ENCODE data around the gene LAGE3.

Gene LAGE3

DNA sequence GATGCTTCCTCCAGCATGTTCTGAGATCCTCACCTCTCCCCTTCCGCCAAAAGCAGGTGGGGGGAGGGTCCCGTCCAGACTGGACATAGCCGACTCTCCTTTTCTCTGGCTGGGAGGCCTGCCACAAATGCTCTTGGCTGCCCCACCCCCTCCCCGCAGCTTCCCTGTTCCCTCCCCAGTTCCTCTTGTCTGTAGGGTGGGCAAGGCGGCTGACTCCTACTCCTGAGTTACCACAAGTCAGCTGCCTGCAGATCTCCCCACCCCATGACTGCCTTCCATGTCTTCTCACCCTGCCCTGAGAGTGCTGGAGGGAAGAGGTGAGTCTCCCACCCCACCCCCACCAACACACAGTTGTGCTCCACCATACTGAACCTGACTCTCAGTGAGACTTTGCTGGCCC lies 47.7 kb downstream of the LAGE3 start:
- DNase-seq: no peak

DNA sequence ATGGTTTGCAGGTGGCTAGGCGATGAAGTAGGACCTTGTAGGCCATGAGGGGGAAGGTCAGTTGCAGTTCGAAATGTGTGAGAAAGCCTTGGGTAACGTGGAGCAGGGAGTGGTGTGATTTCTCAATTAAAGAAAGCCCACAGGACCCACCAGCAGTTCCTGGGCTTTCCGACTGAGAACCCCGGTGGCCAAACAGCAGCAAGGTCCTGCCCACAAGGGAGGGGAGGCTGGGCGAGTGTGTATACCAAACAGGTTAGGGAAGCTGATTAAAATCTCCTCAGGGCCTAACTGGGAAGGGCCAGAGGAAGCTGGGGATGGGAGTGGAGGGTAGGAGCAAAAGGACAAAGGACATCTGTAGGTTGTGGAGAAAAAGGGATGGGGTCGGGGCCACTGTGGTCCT lies 48.2 kb downstream of the LAGE3 start:
- DNase-seq: no peak

DNA sequence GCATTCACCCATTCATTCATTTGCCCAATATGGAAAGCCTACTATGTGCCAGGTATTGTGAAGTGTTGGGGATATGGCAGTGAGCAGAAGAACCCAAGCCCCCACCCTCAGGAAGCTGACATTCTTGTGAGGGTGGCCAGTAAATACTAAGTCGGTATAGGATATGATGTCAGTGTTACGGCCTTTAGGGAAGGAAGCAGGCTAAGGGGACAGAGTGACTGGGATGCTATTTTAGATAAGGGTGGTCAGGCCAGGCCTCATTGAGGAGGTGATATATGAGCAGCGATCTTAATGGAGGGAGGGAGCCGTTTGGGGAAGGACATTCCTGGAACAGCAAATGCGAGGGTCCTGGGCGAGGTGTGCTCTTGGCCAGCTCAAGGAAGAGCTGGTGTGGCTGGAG lies 48.6 kb downstream of the LAGE3 start:
- DNase-seq: no peak

DNA sequence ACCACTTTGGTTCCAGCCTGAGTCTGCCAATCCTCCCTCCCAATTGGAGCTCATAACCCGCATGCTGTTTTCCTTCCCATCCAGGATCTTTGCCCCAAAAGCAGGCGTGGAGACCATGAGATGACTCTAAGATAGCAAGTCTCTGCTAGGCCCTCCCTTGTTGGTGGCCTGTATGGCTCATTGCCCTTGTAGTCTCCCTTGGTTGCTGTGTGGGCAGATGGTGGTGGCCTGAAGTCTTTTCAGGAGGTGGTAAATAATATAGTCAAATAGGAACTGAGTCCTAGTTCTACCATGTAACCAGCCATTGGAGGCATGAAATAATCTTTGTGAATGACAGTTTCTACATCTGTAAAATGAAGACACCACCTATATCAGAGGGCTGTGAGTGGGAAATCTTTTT lies 49.4 kb downstream of the LAGE3 start:
- DNase-seq: no peak

DNA sequence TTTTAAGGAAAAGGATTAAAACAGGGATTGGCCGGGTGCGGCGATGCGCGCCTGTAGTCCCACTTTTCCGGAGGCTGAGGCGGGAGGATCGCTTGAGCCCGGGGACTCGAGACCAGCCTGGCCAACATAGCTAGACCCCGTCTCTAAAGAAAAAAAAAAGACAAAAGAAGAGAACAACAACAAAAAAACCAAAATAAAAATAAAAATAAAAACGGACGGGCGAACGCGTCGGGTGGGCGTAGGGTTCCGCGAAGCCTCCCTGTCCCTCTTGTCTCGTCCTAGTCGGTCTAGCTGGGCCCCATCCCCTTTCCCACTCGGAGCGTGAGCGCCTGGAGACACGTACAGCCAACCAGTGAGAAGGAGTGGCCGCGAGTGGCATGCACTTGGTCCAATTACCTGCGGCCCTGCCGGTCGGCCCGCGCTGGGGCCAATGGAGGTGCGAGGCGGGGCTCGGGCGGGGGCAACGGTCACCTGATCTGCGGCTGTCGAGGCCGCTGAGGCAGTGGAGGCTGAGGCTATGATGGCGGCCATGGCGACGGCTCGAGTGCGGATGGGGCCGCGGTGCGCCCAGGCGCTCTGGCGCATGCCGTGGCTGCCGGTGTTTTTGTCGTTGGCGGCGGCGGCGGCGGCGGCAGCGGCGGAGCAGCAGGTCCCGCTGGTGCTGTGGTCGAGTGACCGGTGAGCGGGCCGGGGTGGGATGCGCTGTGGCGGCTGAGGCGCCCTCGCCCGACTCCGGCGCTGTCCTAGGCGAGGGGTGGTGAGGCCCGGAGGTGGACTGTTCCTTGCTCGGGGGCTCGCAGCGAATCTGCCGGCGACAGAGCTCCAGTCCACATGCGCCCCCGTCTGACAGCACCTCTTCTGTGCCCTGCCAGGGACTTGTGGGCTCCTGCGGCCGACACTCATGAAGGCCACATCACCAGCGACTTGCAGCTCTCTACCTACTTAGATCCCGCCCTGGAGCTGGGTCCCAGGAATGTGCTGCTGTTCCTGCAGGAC lies 50.6 kb downstream of the LAGE3 start, which contains the start of gene ATP6AP1:
ATP6AP1 (plus strand) TSS at position 502 of the 996 bp plus-strand sequence; CDS start at position 518, 16 bp downstream.
- DNase-seq: peak; percentile 86

Measured in activated gamma-delta T cell treated with Interleukin-2 at 50 U/mL for 16 hours (primary cell).